Non-pigmented ciliary epithelial cell (primary cell): ENCODE data around the gene ANKRD29.
A peak's percentile ranks its signal among the peaks of the same experiment; 100 is the strongest.
"Not testable (repeated sequence)": the region's sequence is repeated elsewhere in the genome, so short reads cannot be mapped to it uniquely, and the experiment has no call there.

ENCODE experiments used
- DNase-seq: peaks from one replicate; pipeline ENCODE4 v3.0.0-alpha.2; 2010; ENCODE audit warnings: low read depth

ANKRD29 gene

GRCh38 chr18:23614891-23615290, 47.8 kb downstream of the ANKRD29 start:
- DNase-seq = no peak

- no peak for DNase-seq
These were observed 48.3 kb downstream of the ANKRD29 start for GRCh38 chr18:23614413-23614812.

GRCh38 chr18:23613091-23613475, 49.6 kb downstream of the ANKRD29 start:
- not testable (repeated sequence) for DNase-seq

- DNase-seq = no peak
These were observed 50.1 kb downstream of the ANKRD29 start for GRCh38 chr18:23612434-23613090.

- no peak for DNase-seq
These were observed 53.2 kb downstream of the ANKRD29 start for GRCh38 chr18:23609390-23610023.

- no peak for DNase-seq
These were observed 54.5 kb downstream of the ANKRD29 start for GRCh38 chr18:23608211-23608610.

- DNase-seq = no peak
These were observed 56.8 kb downstream of the ANKRD29 start for GRCh38 chr18:23605941-23606340.

GRCh38 chr18:23599809-23600208, 62.9 kb downstream of the ANKRD29 start:
- DNase-seq = no peak

- DNase-seq = no peak
These were observed 66.5 kb downstream of the ANKRD29 start for GRCh38 chr18:23596183-23596582.

GRCh38 chr18:23595591-23595990, 67.1 kb downstream of the ANKRD29 start:
- DNase-seq = no peak

GRCh38 chr18:23593720-23594119, 69.0 kb downstream of the ANKRD29 start:
- DNase-seq = peak; percentile 56

GRCh38 chr18:23592911-23593310, 69.8 kb downstream of the ANKRD29 start:
- no peak for DNase-seq

GRCh38 chr18:23591011-23591410, 71.7 kb downstream of the ANKRD29 start:
- no peak for DNase-seq

- DNase-seq = no peak
These were observed 73.7 kb downstream of the ANKRD29 start for GRCh38 chr18:23588836-23589560.

GRCh38 chr18:23587220-23587642, 75.5 kb downstream of the ANKRD29 start:
- DNase-seq = no peak

- DNase-seq = peak; percentile 79
These were observed 76.2 kb downstream of the ANKRD29 start, which contains the start of gene NPC1 for GRCh38 chr18:23586249-23587196. Gene NPC1 (minus strand): TSS chr18:23586506. CDS start chr18:23586343, 163 bp downstream.

GRCh38 chr18:23585897-23586248, 76.8 kb downstream of the ANKRD29 start:
- no peak for DNase-seq

GRCh38 chr18:23585007-23585871, 77.5 kb downstream of the ANKRD29 start:
- DNase-seq = no peak

- no peak for DNase-seq
These were observed 78.4 kb downstream of the ANKRD29 start for GRCh38 chr18:23584019-23584983.
